NCI-H146 treated with DMSO at 0.1 percent for 48 hours (cell line): Measurements from ENCODE around the gene FBXL17.

Source experiments
- DNase-seq: peaks from one replicate; lab custom pipeline; 2025; ENCODE audit not compliant: unreplicated experiment; lab: John Stamatoyannopoulos, UW

Gene FBXL17

DNA sequence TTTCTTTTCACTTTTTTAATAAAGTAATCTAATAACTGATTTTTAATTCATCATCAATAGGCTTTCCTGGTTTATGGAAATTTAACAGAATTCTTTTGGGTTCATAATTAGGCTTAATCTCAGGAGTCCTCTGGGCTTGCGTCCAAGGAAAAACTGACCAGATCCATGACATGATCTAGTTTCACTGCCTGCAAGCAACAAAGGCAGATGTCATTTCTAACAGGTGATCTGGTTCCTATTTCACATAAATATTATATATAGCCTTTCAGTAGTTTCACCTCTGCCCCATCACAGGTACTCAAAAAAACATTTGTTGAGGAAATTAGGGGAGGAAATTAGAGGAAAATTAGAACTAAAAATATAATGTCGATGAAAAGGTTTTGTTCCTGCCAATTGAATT, 126.4 kb downstream of the FBXL17 start:
- peak; percentile 65 for DNase-seq

DNA sequence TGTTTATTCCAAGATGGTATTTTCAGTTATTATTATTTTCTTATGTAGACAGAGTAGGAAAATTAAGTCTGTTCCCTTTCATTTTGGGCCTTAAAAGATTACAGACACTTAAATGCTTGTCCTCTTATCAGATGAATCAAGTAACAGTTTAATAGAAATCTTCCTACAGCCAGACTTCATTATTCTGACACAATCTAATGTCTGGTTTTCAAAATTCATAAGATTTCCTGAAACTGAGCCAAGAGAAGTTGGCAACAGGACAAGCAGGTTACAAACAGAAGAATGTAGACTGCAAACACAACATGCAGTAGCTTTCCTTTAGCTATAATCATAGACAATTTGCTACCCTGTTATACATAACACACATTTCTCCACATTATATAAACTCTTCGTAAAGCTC, 130.5 kb downstream of the FBXL17 start:
- DNase-seq, result no peak

DNA sequence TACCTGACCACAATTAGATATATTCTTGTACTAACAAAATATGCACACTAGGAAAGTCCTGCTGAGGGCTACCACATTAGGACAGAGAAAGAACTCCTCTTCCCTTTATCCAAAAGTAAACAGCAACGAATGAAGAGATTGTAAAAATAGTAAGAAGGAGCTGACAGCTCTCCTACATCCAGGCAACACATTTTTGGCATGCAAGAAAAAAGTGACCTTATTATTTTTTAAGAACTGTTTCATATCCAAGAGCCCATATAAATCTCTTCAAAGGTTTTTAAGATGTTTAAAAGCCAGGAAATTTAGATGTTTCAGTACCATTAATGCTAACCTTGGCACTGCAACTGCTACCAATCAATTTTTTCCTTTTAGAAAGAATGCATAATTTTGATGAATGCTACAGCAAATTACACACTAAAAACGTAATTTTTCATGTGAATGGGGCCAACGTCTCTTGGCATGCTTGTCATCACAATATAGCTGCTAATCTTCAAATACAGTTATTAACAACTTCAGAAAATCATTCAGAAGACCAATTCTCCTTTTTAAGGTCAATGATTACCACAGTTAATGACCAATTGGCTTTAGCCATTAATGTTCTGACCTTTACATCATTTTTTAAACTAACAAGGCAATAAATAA, 132.0 kb downstream of the FBXL17 start:
- DNase-seq, result no peak

DNA sequence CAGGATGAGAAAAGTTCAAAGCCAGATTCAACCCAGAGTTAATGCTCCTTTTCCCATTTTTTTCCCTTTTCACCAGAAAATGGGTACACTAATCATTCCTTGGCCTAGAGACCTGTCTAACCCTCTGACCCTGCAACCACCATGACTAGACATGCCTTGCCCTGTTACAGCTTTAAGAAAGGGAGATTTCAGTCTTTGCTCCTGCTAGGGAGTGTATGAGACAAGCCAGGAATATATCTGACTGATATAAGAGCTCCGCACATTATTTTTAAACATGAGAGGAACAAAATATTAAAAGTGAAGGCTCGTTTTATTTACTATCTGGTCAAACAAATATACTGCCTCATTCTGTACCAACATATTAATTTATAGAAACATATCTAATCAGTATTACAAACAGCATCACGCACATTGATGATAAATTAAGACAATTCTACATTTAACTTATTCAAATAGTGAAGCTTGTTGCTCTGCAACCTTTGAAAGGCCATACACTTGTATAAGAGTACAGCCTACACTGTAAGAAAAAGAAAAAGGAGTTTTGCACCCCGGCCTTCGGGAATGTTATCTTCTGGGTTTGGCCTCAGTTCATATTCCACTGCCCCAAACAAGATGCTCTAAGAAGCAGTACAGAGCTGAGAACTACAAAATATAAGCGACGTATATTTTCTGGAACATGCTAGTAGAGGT, 132.7 kb downstream of the FBXL17 start:
- no peak for DNase-seq

DNA sequence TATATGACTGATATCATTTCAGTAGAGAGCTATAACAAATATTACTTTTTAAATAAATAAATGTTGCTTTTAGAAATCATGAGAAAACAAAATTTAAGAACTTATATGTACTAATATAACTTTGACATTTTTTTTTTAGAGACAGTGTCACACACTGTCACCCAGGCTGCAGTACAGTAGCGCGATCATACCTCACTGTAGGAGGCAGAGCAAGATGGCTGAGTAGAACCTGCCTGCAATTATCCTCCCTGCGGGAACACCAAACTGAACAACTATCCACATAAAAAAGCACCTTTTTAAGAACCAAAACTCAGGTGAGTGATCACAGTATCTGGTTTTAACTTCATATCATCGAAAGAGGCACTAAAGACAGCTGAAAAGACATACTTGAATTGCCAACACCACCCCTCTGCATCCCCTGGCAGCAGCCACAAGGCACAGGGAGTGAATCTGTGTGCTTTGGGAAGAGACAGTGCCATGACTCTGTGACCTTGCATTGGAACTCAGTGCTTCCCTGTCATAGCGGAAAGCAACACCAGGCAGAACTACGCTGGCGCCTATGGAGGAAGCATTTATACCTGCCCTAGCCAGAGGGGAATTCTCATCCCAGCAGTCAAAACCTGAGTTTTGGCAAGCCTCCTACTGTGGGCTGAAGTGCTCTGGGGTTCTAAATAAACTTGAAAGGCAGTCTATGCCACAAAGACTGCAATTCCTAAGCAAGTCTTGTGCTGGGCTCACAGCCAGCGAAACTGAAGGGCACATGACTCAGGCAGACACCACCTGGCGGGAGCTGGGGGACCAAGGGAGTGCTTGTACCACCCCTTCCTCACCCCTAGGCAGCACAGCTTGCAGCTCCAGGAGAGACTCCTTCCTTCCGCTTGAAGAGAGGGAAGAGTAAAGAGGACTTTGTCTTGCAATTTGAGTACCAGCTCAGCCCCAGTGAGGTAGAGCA, 142.7 kb downstream of the FBXL17 start:
- DNase-seq, result peak; percentile 13

DNA sequence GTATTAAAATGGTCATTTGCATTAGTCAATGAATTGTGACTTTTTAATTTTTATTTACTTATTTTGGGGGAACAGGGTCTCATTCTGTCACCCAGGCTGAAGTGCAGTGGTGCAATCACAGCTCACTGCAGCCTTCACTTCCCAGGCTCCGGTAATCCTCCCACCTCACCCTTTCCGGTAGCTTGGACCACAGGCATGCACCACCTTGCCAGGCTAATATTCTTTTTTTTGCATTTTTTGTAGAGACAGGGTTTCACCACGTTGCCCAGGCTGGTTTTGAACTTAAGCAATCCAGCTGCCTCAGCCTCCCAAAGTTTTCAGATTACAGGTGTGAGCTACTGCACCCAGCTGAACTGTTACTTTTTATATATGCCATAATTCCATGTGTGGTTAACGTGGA, 143.4 kb downstream of the FBXL17 start:
- DNase-seq, result no peak

DNA sequence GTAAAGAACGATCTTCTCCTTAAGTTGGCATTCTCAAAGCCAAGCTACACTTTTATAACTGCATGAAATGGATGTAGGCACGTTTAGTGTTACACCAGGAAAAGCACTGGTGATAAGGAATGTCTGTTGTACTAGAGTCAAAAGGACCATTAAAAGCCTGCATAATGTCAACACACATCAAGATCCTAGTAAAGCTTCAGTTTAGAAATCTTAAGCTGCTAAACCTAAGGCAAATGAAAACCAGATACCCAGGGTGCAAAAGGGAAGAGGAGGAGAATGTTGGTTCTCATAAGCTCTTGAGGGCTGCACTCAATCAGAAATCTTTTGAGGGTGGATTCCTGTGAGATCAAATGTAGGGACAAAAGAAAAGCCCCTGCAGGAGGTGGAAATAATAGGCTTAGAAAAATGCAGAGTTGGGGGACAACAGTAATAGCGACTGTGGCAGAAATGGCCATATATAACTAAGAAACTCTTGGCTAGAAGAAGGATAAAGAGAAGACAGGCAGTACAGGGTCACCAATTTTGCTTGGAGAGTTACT, 148.2 kb downstream of the FBXL17 start:
- no peak for DNase-seq

DNA sequence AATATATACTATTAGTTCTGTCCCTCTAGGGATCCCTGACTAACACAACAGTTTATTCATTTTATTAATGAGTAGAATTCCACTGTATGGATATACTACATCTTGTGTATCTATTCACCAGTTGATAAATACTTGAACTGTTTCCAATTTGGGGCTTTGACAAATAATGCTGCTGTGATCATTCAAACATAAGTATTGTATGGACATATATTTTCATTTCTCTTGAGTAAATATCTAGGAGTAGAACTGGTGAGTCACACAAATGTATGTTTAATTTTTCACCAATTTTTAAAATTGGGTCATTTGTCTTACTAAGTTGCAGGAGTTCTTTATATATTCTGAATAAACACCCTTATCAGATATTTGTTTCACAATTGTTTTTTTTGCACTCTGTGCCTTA, 149.1 kb downstream of the FBXL17 start:
- DNase-seq, result no peak

DNA sequence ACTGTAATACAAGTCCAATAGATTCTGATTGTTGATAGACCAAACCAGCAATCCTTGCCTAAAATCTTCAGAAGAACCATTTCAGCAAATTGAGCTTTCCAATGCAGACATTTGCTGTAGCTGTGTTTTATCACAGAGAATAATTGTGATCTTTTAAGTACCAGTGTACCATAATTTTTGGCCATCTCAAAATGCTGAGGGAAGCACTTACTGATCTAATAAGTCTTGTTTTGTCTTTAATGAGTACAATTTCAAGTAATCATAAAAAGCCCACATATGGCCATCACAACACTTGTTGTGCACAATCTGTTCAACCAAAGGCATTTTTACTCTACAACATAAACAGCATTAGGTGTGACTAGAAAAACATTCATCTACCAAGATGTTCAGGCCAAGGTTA, 159.9 kb downstream of the FBXL17 start:
- no peak for DNase-seq

DNA sequence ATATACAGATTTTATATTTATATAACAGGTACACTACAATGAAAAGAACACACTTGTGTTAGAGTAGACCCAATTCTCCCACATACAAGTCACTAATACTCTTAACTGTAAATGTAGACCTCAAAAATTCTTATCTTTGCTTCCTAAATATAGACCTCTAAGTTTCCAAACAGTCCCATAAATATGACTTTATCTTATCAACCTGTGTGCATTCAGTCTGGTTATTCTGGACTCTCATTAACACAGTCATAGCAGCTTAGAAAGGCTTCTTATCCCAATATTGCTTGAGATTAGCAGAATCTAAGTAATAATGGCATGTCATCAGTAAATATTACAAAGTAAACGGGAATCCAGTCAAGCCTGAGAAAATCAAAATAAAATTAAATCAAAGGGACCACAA, 161.1 kb downstream of the FBXL17 start:
- no peak for DNase-seq

DNA sequence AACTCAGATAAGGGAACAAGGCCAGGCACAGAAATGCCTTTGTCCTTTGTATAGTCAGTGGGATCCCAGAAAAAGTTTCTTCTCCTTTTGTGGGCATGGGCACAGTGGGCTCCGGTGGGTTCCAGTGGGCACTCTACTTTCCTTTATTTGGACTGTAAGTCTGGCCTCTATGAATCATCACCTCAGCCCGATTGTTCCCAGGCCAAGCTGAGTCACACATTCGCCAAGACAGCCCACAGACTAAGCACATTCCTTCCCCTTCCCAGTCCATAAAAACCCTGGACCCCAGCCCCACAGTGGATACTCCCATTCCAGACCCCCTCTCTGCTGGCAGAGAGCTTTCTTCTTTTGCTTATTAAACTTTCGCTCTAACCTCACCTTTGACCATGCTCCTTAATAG, 165.0 kb downstream of the FBXL17 start:
- no peak for DNase-seq

DNA sequence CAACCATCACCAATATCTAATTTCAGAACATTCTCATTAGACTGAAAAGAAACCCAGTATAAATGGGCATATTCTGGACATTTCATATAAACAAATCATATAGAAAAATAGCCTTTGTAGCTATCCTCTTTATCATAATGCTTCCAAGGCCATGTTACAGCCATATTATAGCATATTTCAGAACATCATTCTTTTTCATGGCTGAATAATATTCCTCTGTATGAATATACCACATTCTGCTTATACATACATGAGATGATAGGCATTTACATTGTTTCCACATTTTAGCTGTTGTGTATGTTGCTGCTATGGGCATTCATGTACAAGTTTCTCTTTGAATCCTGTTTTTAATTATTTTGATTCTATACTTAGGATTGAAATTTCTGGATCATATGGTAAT, 167.0 kb downstream of the FBXL17 start:
- DNase-seq, result no peak

DNA sequence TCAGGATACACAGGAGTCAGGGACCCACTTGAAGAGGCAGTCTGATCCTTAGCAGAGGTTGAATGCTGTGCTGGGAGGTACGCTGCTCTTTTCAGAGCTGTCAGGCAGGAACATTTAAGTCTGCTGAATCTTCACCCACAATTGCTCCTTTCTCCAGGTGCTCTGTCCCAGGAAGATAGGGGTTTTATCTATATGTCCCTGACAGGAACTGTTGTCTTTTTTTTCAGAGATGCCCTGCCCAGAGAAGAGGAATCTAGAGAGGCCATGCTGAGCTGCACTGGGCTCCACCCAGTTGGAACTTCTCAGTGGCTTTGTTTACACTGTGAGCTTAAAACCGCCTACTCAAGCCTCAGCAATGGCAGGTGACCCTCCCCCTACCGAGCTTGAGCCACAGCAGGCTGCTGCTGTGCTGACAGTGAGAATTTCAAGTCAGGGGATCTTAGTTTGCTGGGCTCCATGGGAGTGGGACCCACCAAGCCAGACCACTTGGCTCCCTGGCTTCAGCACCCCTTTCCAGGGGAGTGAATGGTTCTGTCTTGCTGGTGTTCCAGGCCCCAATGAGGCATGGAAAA, 169.0 kb downstream of the FBXL17 start:
- DNase-seq, result no peak

DNA sequence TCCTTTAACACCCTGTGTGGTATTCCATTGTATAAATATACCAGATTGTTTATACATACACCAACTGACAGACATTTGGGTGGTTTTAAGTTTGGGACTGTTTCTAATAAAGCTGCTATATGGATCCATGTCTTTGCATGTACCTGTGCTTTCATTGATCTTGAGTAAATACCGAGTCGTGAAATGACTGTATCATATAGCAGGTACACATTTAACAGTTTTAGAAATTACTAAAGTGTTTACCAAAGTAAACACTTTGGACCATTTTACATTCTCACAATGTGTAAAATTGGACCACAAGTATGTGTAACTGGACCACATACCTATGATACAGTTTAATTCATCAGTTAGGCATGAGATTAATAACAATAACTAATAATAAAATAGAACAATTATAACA, 175.2 kb downstream of the FBXL17 start:
- no peak for DNase-seq

DNA sequence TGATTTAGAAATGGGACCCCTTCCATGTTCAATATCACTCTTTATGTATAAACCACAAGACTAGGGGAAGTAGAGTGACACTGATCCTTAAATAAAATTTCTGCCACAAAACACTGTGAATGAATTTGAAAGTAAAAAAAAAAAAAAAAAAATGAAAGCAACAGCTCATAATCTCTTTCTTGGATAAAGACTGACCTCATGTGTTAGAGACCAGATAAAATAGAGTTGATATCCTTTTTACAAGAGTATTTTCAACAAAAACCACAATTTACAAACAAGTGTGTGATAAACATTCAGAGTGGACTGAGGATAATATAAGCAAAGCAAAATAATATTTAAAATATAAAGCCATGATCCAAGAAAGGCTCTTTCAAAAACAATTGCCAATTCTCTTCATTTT, 180.2 kb downstream of the FBXL17 start:
- DNase-seq, result no peak

DNA sequence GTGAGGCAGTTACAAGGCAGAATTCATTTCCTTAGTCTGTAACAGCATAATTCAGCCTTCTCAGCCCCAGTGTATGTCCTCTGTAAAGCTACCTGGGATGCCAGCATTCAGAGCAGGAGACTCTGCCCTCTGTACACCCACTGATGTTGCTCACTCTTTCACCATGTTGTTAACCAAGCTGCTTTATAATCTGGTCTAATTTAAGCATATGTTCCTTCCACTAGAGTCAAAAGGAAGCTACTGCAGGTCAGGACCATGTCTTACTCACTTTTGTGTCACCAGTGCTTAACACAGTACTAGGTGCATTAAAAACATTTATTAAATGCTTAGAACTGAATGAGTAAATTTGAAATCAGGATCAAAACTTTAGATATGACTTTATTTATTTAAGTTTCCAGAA, 185.6 kb downstream of the FBXL17 start:
- DNase-seq, result no peak

DNA sequence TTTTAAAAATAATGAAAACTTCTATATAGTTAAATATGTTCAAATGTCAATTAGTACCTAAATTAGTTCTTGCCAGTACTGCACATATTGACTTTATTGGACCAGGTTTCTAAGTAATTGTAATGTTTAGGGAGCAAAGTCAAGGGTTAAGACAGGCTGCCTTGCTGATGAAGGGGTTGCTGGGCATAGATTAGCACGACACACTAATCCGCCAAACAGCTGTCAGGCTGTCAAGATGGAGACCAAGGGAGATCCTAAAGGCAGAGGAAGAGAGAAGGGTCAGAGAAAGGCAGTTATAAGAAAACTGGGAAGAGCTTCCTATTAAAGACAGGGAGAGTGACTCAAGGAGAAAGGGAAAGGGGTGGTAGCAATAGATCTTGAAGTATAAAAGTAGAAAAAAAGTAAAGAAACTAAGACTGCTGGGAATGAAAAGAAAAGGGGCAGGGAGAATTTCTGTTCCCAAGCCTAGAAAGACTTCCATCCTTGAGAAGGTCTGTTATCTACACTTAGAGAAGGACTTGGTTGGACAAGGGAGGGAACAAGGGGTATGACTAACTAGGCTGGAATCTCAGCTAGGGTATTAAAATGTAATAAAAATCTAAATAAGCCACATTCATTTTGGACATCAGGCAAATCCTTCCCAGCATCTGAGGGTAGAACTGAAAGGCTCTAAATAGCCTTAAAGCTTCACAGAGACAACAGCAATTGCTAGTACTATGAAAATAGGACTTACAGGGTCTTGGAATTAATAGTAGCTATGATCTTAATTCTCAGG, 188.7 kb downstream of the FBXL17 start:
- DNase-seq, result no peak

DNA sequence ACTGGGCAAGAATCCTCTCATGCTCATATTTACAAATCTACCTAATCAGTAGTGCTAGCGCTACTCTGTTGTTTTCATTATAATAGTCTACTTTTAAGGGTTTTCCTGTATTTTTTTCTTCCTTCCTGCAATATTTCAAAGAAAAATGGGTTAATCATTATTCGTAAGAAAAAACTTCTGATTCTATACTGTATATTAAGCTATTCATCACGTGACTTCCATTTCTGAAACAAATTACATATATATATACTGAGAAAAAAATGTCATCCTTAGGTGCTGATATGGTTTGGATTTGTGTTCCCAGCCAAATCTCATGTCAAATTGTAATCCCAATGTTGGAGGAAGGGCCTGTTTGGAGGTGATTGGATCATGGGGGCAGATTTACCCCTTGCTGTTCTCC, 197.0 kb downstream of the FBXL17 start:
- DNase-seq, result no peak

DNA sequence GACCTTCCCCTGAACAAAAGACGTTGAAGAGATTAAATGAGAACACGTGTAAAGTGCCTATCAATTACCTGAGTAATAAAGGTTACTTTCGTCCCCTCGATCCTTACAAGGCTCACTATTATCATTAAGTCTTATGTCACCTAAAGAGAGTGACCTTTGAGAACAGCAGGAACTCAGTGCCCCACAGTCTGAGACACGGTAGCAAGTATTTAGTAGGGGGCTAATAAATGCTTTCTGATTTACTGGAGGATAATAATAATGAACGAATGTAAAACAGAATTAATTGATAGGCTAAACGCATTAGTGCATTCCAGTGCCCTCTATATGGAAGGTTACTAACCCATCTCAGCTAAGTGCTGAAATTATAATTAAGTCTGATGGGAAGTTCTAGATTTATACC, 199.9 kb downstream of the FBXL17 start:
- DNase-seq, result no peak

DNA sequence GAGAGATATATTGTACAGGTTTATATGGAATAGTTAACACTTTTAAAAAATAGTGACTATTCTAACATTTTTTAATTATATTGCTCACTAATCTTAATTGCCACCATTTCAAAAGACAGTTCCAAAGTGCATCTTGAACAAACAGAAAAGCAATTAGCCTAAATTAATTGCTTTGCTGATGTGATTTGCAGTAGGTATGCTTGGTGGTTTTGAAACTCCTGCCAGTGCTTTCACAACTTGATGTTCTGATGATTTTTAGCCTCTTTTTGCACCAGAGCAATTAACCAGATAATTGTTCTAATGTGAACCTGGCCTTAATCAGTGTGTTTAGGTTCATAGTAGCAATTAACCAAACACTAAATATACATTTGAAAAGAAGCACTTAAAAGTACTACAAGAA, 207.6 kb downstream of the FBXL17 start:
- DNase-seq, result no peak

DNA sequence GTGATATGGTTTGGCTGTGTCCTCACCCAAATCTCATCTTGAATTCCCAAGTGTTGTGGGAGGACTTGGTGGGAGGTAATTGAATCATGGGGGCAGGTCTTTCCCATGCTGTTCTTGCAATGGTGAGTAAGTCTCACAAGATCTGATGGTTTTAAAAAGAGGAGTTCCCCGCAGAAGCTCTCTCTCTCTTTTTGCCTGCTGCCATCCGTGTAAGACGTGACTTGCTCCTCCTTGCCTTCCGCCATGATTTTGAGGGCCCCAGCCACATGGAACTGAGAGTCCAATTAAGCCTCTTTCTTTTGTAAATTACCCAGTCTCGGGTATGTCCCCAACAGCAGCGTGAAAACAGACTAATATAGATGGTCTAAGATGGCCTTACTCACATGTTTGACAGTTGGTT, 210.1 kb downstream of the FBXL17 start:
- DNase-seq, result no peak
